ENCODE measurements around the gene NAV3. TPM values are rescaled to one million over a fixed set of nuclear protein-coding genes. Genes with fewer than 3 reads are reported as not detected.

NAV3 gene
- total RNA-seq, 1 experiment from 2014 or later: 3.0 TPM

- no peaks in the 10 kb centered on the region for H3K4me1 Mint-ChIP-seq
- no peaks in the 10 kb centered on the region for H3K9me3 Mint-ChIP-seq
- no peak overlapping the region for H4K8ac ChIP-seq (replicated peaks; ENCODE audit: insufficient read length, low read depth, low read length)
Observed at GRCh38 chr12:77974645-77975044, 144.0 kb downstream of the NAV3 start.

More at GRCh38 chr12:77974645-77975044, 144.0 kb downstream of the NAV3 start:
- Histone ChIP-seq H3K9me3 (ENCODE audit: control insufficient read depth, low read depth, low read length) (no peaks in the 10 kb centered on the region), H2BK120ac (ENCODE audit: low read depth, low read length, poor library complexity, severe bottlenecking) (no peak overlapping the region), H3K4me1 (ENCODE audit: insufficient read depth, low read length) (no peaks in the 10 kb centered on the region), H2BK15ac (ENCODE audit: low read depth, low read length) (no peak overlapping the region), H4K20me1 (ENCODE audit: control insufficient read depth, insufficient read depth, insufficient read length) (no peaks in the 10 kb centered on the region), H3K4me2 (ENCODE audit: insufficient read depth, insufficient read length, low read length) (no peak overlapping the region), H3T11ph (ENCODE audit: low read length) (no peak overlapping the region), H4K91ac (ENCODE audit: insufficient read length, low read depth, low read length) (no peak overlapping the region), H3K4ac (ENCODE audit: low read depth, low read length) (no peak overlapping the region), H3K9ac (ENCODE audit: extremely low read depth, insufficient read length, low read length) (no peak overlapping the region), H2BK20ac (ENCODE audit: low read depth, low read length, poor library complexity, severe bottlenecking) (no peak overlapping the region), H2AFZ (ENCODE audit: low read length) (no peak overlapping the region), H2AK5ac (ENCODE audit: insufficient read length, low read length) (no peak overlapping the region), H3K18ac (ENCODE audit: insufficient read length, low read depth, low read length) (no peak overlapping the region), H3K79me2 (ENCODE audit: insufficient read depth, low read length) (no peaks in the 10 kb centered on the region), H2BK12ac (ENCODE audit: insufficient read length, low read depth, low read length) (no peak overlapping the region), H3K27ac (ENCODE audit: insufficient read length, low read depth, low read length) (no peak overlapping the region), H3K23me2 (ENCODE audit: insufficient read length, low read depth, low read length, poor library complexity, severe bottlenecking) (no peaks in the 10 kb centered on the region), H3K23ac (ENCODE audit: insufficient read length, low read depth, low read length) (no peak overlapping the region), H3K56ac (ENCODE audit: insufficient read length, low read depth, low read length) (no peak overlapping the region), H3K79me1 (ENCODE audit: insufficient read depth, low read depth, low read length, poor library complexity, severe bottlenecking) (no peaks in the 10 kb centered on the region), H2BK5ac (ENCODE audit: insufficient read length, low read length) (no peak overlapping the region), H3K27me3 (ENCODE audit: insufficient read depth, low read length) (no peaks in the 10 kb centered on the region), H4K5ac (ENCODE audit: insufficient read length, low read depth, low read length) (no peak overlapping the region), H3K14ac (ENCODE audit: insufficient read depth, low read length) (no peak overlapping the region)
- Mint-ChIP-seq H3K27me3 (ENCODE audit: low read depth) (no peaks in the 10 kb centered on the region), H3K27ac (no peak overlapping the region), H3K4me3 (no peak overlapping the region), H3K36me3 (ENCODE audit: insufficient read depth in 1 of 3, low read depth in 3 of 3) (no peaks in the 10 kb centered on the region)
- no peak for DNase-seq
- no peak for TF ChIP-seq CTCF (conservative IDR thresholded peaks at IDR 0.05)
- no CpG with 5 or more reads among the region's 2 CpGs for WGBS (ENCODE audit: extremely low coverage, insufficient read length, low lambda C conversion rate)
